Measurements from ENCODE around the gene MTOR. TPM values are rescaled to one million over a fixed set of nuclear protein-coding genes. Genes with fewer than 3 reads are reported as not detected.

MTOR gene
- total RNA-seq, 1 donor from 2014 or later: 55.1 TPM

DNA sequence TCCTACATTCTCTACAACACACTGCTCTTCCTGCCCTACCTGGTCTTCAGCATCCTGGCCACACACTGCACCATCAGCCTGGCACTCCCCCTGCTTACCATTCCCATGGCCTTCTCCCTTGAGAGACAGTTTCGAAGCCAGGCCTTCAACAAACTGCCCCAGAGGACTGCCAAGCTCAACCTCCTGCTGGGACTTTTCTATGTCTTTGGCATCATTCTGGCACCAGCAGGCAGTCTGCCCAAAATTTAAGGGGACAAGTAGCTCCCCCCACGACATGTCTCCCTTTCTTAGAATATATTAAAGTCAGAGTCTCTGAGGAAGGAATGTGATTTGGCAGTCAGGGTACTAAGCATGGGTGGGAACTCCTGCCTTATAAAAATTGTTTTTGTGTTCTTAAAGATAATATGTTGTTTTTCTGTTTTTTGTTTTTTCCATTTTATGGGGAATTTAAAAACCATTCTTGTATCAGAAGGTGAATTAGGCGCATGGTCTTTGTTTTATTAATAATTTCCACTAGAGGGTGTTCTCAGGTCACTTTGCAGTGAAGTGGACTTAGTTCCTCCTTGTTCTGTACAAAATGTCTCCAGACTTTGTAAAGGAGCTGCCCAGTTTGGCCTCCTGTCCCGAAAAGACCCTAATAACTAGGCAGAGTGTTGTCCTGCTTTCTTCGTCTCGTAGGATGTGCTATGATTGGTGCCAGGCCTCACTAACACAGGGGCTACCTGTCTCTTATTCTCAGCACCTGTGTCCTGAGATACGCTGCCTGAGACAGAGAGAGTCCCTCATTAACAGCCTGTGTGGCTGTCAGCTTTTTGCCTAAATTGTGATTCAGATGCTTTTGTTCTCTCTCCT, 23.8 kb upstream of the MTOR start:
- CTCF ChIA-PET: no interaction called here
- intact Hi-C loops (cut with micrococcal nuclease): no loop called here
- H3K4me1 Mint-ChIP-seq: peaks cover 34% of the 10 kb centered on the region

DNA sequence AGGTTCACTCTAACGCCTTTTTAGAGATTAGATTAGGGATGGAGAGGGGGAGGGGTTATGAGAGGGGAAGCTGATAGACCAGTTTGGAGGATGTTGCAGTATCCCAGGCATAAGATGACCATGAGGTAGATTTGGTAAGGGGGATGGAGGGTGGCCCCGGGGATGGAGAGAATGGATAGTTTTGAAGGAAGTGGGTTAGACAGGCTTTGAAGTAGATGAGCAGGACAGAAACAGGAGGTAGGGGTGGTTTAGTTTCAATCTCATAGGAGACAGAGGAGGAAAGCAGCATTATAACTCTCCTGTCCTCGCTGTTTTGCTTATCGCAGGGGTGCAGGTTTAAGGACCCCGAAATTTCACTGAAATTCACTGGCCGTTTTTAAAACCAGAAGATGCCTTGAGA, 22.4 kb upstream of the MTOR start:
- Mint-ChIP-seq H3K36me3 (ENCODE audit: low read depth) (peaks cover 72% of the 10 kb centered on the region), H3K4me3 (no peak overlapping the region), H3K4me1 (peaks cover 47% of the 10 kb centered on the region), H3K27ac (peak overlapping the region; percentile 69), H3K27me3 (no peaks in the 10 kb centered on the region), H3K9me3 (no peaks in the 10 kb centered on the region)
- POLR2A ChIA-PET: interaction anchor here (2.3 kb wide), 1 partner anchor 22 kb away, joined by 10 read pairs; the partner anchor contains the start of gene MTOR
- CTCF ChIA-PET: no interaction called here
- DNase-seq (no peak), ATAC-seq (ENCODE audit: low read depth) (no peak)
- TF ChIP-seq, protein P1, sequence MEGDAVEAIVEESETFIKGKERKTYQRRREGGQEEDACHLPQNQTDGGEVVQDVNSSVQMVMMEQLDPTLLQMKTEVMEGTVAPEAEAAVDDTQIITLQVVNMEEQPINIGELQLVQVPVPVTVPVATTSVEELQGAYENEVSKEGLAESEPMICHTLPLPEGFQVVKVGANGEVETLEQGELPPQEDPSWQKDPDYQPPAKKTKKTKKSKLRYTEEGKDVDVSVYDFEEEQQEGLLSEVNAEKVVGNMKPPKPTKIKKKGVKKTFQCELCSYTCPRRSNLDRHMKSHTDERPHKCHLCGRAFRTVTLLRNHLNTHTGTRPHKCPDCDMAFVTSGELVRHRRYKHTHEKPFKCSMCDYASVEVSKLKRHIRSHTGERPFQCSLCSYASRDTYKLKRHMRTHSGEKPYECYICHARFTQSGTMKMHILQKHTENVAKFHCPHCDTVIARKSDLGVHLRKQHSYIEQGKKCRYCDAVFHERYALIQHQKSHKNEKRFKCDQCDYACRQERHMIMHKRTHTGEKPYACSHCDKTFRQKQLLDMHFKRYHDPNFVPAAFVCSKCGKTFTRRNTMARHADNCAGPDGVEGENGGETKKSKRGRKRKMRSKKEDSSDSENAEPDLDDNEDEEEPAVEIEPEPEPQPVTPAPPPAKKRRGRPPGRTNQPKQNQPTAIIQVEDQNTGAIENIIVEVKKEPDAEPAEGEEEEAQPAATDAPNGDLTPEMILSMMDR (IDR thresholded peaks at IDR 0.05): no peak
- intact Hi-C loops (cut with micrococcal nuclease): no loop called here

More for the DNA sequence above, 23.8 kb upstream of the MTOR start:
- TF ChIP-seq, protein P1 (IDR thresholded peaks at IDR 0.05): no peak
- H3K27me3 Mint-ChIP-seq: no peaks in the 10 kb centered on the region
- POLR2A ChIA-PET: no interaction called here
- H3K9me3 Mint-ChIP-seq: no peaks in the 10 kb centered on the region
- no peak for ATAC-seq (ENCODE audit: low read depth)
- peaks cover 68% of the 10 kb centered on the region for H3K36me3 Mint-ChIP-seq (ENCODE audit: low read depth)
- H3K4me3 Mint-ChIP-seq: no peak overlapping the region
- H3K27ac Mint-ChIP-seq: no peak overlapping the region
- no peak for DNase-seq

DNA sequence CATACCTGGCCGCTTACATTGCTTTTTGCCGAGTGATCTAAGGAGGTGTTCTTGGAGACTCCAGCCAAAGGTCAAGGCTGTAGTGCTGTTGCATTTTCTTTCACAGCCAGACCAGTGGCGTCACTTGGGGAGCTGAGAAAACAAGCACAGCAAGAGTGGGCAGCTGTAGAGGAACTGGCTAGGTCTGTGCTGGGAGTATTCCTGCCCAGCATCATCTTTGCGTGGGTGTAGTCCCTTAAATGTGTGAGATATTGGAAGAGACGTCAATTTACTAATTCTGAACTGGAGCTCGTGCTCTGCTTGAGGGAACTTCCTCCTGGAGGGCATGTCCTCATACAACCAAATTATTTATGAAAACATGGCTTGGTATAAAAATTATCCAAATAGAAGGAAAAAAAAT, 20.8 kb upstream of the MTOR start:
- TF ChIP-seq, protein P1 (IDR thresholded peaks at IDR 0.05): no peak
- Mint-ChIP-seq H3K4me1 (peaks cover 53% of the 10 kb centered on the region), H3K9me3 (no peaks in the 10 kb centered on the region), H3K27me3 (no peaks in the 10 kb centered on the region), H3K4me3 (no peak overlapping the region), H3K36me3 (ENCODE audit: low read depth) (peaks cover 78% of the 10 kb centered on the region), H3K27ac (peak overlapping the region; percentile 87)
- DNase-seq: no peak
- POLR2A ChIA-PET: interaction anchor here (1.5 to 2.3 kb wide), 2 partner anchors 10 to 21 kb away, joined by 7 to 10 read pairs; partner anchors contain the start of genes MTOR and UBIAD1
- intact Hi-C loops (cut with micrococcal nuclease): no loop called here
- ATAC-seq (ENCODE audit: low read depth): no peak
- CTCF ChIA-PET: no interaction called here

DNA sequence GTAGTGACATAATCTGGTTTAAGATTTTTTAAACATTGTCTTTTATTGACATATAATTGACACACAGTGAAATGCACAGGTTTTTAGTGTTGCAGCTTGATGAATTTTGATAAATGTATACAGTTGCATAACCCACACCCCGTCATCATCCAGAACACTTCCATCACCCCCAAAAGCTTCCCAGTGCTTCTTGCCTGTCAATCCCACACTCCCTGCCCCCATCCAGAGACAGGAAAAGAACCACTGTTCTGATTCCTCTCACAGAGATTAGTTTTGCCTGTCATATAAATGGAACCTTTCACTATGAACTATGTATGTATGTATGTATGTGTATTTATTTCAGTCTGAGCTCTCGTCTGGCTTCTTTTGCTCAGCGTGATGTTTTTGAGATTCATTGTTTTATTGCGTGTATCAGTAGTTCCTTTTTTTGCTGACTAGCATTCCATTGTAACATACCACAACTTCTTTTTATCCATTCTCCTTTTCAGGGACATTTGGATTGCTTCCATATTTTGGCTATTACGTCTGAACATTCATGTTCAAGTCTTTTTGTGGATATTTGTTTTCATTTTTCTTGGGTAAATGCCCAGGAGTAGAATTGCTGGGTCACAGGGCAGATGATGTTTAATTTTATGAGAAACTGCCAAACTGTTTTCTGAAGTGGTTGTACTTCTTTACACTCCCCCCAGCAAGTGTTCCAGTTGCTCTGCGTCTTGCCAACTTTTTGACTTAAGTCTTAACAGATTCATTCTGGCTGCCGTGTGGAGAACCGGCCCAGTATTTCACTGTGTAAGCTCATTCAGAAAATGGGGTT, 19.4 kb upstream of the MTOR start:
- H3K27me3 Mint-ChIP-seq: no peaks in the 10 kb centered on the region
- no peak for ATAC-seq (ENCODE audit: low read depth)
- H3K36me3 Mint-ChIP-seq (ENCODE audit: low read depth): peaks cover 73% of the 10 kb centered on the region
- H3K27ac Mint-ChIP-seq: peak overlapping the region; percentile 87
- peak overlapping the region; percentile 61 for H3K4me3 Mint-ChIP-seq
- no peak for DNase-seq
- intact Hi-C loops (cut with micrococcal nuclease): loop anchor here (1.0 to 2.0 kb wide), 2 partner anchors 8 to 19 kb away; partner anchors contain the start of genes MTOR and UBIAD1
- ChIA-PET POLR2A (interaction anchor here (0.5 to 2.4 kb wide), 8 partner anchors 11 to 737 kb away, joined by 3 to 21 read pairs (median 4); partner anchors contain the start of gene MTOR), CTCF (no interaction called here)
- no peaks in the 10 kb centered on the region for H3K9me3 Mint-ChIP-seq
- H3K4me1 Mint-ChIP-seq: peaks cover 60% of the 10 kb centered on the region
- TF ChIP-seq, protein P1 (IDR thresholded peaks at IDR 0.05): no peak

Measured in activated B cell treated with CpG ODN at 0.5 μM for 24 hours (primary cell).